Stimulated activated CD4-positive, alpha-beta T cell treated with anti-CD3 and anti-CD28 coated beads, Interleukin-15, amount 100 ng/mL, for 1 hour (primary cell): ENCODE results near the gene AIMP2.
"Not testable (repeated sequence)": the region's sequence is repeated elsewhere in the genome, so short reads cannot be mapped to it uniquely, and the experiment has no call there.

ENCODE experiments used
- DNase-seq, 2 donors: peaks; one replicate each; pipeline ENCODE4 v3.0.0-alpha.2; 2020; ENCODE audit warnings: low read depth in 1 of 2, low spot score in 1 of 2

Gene AIMP2

DNA sequence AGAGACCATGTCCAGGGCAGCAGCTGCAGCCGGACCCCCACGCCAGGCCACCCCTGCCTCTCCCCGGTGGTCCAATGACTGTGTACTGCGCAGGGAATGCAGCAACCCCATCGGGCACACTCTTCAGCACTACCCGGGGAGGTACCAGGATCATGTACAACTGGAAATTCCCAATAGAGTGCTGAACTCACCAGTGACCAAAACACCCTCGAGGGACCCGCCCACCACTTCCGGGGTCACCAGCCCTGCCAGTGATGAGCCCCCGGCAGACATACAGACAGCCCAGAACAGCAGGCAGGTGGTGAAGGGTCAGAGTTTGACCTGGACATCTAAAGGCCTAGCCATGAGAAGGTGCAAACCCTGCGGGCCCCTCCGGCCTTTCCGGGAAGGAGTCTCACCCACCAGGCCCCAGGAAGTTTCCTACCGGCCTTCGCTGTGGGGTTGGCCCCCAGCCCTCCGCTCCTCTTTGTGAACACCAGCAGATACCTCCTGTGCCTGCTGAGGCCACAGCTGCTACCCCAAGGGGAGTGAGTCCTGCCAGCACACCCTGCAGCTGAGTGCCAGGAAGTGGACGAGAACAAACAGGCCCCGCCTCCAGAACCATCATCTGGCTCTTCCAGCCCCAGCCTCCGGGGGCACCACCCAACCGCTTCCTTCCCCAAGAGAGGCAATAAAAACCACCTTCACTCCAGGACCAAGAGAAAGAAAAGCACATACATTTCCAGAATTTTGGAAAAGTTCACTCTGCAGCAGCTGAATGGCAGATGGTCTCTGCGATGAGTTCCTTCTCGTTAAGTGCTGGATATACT is 17.1 kb downstream of the AIMP2 start:
- peak; percentile 32 to 33 for DNase-seq

DNA sequence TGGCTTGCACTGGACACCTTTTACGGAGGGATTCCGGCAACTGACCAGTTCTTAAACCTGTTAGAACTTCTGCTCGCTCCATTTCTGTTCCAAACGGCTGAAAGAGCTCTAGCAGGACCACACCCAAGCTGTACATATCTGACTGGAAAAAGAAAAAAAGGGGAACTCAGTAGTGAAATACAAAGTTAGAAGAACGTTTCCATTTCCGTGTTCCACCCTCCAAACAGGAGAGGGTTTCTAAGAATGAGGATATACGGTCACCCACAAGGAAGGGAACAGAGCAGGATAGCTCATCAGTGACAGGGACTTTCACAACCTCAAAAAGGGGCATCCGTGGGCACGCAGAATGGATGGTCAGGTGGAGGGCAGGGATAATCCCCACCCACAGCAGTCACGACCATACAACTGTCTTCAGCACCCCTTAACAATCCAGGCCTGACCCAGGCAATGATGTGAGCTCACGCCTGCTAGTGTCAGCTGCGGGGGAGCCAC is 17.8 kb downstream of the AIMP2 start:
- no peak for DNase-seq

DNA sequence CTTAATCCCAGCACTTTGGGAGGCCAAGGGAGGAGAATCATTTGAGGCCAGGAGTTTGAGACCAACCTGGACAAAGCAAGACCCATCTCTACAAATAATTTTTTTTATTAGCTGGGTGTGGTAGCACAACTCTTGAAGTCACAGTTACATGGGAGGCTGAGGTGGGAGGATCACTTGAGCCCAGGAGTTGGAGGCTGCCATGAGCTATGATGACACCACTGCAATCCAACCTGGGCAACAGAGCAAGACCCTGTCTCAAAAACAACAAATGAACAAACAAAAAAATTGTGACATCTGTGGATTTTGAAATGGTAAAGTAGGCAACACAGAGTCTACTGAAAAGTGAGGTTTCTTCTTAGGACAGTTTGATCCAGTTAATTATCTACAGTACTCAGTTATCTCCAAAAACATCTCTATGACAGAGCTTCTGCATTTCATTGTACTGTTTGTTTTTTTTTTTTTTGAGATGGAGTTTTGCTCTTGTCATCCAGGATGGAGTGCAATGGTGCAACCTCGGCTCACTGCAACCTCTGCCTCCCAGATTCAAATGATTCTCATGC is 18.8 kb downstream of the AIMP2 start:
- DNase-seq = no peak

DNA sequence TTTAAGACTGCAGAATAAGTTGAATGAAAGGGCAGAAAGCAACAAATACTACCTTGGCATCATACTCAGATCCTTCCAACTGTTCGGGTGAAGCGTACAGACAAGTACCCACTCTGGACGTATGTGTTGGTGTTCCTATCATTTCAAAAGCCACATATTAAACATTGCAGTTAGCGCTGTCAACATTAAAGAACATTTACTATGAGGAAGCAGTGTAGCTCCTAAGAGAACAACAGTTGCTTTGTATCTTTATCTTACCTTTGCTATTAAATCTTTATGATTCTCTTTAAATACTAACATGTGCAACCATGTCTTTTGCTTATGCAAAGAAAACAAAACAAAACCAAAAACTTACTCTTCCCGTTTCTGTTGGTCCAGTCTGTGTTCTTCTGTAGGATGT is 19.5 kb downstream of the AIMP2 start:
- DNase-seq = no peak

DNA sequence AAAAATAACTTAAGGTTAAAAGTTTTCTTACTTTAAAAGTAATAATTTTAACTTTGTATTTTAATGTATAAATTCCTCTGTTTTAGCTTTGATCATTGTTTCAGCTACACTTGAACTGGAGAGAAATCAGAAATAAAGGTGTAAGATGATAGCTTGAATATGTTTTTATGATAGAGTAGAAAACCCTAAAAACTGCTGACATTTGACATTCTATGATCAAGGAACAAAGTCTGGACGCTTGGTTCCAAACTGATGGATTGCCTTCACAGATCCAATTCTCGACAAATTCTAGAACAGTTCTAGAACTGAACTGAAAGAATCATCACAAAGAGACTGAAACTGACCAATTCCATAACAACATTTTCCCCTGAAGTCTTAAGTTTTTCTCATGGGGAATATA is 21.9 kb downstream of the AIMP2 start, which contains the start of gene ANKRD61:
TSS of gene ANKRD61 (plus strand) at position 389 of the 400 bp plus-strand sequence. CDS start at position 389, 0 bp downstream.
- no peak for DNase-seq

DNA sequence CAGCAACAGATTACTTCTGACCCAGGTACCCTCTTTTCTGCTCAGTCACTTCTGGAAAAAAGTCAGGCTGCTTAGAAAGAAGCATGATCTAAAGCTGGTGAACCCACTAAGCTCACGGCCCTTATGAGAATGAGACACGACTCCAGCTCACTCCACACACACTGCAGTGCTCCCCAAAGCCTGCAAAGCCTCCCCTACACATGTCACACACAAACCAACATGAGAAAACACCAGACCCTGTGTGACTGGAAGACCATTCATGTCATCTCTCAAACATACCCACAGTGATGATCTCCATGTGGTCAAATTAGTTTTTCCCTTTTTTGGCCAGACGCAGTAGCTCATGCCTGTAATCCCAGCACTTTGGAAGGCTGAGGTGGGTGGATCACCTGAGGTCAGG is 22.5 kb downstream of the AIMP2 start:
- no peak for DNase-seq

DNA sequence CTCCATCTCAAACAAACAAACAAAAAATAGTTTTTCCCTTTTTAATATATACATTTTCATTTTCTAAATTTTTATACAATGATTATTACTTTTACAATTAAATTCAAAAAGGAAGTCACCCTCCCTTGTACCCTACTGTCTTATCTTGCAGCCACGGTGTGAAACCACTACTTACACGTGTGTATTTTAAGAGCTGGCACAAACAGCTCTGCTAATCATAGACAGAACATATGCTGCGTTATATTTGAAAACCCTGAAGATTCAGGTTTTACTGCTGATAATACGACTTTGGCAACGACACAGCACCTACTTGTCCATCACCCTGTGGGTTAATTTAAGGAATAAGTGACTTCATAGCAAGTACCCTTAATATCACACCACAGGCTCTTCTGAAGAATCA is 23.1 kb downstream of the AIMP2 start:
- no peak for DNase-seq

DNA sequence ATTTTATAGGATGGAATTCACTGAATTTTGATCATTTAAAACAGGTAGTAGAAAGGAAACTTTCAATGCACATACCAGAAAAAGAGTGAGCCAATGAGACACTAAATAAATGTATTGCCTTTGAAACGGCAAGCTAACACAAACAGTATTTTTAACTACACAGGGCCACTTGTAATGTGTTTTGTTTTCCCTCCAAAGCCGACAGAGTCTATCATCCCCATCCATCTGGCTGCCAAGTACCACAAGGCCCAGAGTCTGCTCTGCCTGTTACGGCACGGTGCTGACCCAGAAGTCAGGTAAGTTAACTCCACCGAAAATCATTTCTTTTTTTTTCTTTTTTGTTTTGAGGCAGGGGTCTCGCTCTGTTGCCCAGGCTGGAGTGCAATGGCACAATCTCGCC is 23.6 kb downstream of the AIMP2 start:
- DNase-seq = no peak

DNA sequence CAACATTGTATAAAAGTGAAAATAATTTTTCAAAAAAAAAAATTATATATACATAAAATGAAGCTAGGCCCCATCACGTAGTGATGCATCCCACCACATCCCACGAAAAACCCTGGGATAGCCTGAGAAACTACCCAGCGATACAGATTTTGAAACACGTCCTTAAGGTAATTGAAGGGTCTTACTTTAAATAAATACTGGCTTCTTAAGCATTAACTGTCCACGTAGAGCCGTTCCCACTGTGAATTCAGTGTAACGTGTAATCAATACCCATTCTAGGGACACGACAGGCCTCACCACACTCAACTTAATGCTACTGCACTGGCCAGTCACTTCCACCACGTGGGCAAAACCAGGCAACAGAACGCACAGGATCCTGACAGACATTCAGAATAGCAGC is 26.1 kb downstream of the AIMP2 start:
- no peak for DNase-seq

DNA sequence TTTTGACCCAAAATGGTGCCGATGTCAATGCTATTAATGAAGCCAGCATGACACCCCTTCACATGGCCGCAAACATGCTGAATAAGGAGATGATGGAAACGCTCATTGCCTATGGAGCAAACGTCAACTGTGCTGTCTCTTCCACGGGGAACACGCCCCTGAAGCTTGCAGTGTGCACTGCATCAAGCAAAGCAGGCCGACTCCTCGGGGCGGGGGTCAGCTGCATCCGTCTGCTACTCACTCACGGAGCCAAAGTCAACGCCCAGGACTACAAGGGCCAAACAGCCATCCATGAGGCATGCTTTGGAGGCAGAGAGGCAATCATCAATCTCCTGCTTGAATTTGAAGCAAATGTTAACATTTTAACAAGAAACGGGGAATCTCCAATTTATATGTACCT is 26.6 kb downstream of the AIMP2 start:
- DNase-seq = no peak

DNA sequence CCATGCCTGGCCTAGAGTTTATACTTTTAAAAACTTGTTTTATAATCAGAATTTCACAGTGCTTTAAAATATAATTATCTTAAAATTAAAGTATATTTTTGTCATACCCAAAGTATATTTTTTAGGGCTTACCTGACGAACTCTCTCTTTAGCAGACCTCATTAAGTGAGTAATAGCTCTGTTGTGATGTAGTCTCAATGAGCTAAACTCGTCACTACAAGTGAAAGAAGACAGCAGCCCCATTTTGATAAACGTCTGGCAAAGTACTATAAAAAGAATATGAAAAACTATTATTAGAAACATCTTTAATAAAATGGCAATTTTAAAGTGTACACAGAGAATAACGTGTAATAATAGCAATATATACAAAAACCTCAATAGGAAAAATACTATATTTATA is 40.7 kb downstream of the AIMP2 start:
- no peak for DNase-seq

DNA sequence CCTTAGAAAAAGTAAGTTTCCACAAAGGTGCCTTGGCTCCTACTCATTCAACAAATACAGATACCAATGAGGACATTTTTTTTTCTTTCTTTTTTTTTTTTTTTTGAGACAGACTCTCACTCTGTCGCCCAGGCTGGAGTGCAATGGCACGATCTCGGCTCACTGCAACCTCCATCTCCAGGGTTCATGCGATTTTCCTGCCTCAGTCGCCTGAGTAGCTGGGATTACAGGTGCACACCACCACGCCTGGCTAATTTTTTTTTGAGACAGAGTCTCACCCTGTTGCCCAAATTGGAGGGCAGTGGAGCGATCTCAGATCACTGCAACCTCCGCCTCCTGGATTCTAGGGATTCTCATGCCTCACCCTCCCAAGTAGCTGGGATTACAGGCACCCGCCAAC is 42.1 kb downstream of the AIMP2 start:
- DNase-seq = not testable (repeated sequence)

DNA sequence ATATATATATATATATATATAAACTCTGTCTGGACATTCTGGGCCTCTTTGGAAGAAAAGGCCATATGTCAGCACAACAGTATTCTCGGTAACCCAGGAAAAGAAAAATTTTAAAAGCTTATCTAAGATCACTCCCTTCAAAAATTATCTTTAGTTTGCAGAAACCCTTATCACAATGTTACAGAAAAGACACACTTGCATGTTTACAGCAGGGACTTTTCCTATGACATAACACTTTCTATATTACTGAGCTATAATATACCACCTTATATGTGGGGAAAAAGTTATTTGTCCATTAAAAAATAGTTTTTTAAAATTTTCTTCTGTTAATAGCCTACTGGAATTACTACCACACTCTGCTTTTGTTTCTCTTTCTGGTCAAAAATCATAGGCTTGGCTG is 47.5 kb downstream of the AIMP2 start:
- DNase-seq = no peak

DNA sequence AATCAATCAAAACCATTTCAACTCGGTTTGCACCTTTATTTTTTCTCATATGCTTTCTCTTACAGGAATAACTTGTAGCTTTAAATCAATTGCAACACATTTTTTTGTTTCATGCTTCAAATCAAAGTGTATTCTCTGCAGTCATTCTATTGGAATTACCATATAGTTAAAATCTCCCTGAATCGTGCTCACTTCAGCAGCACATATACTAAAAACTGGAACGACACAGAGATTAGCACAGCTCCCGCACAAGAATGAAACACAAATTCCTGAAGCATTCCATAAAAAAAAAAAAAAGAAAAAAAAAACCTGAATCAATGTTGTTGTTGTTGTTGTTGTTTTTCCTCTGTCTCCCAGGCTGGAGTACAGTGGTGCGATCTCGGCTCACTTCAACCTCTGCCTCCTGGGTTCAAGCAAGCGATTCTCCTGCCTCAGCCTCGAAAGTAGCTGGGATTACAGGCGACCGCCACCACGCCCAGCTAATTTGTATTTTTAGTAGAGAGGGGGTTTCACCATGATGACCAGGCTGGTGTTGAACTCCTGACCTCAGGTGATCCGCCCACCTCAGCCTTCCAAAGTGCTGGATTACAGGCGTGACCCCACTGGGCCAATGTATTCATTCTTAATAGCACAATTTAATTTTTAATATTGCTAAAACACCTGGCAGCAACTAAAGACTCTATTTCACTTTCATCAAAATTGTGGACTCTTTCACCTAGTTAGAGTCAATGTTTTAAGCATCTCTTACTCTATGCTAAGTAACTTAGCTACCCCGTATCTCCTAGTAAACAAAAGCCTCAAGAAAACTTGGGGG is 48.5 kb downstream of the AIMP2 start:
- DNase-seq = no peak

DNA sequence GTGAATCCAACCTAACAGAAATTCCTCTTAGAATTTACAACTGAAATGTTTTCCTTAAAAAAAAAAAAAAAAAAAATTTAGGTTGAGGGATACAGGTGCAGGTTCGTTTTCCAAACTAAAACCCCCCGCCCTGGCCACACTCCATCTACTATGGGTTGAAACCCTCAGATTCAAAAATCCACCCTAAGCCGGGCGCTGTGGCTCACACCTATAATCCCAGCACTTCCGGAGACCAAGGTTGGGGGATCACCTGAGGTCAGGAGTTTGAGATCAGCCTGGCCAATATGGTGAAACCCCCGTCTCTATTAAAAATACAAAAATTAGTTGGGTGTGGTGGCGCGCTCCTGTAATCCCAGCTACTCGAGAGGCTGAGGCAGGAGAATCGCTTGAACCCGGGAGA is 50.9 kb downstream of the AIMP2 start:
- not testable (repeated sequence) for DNase-seq

DNA sequence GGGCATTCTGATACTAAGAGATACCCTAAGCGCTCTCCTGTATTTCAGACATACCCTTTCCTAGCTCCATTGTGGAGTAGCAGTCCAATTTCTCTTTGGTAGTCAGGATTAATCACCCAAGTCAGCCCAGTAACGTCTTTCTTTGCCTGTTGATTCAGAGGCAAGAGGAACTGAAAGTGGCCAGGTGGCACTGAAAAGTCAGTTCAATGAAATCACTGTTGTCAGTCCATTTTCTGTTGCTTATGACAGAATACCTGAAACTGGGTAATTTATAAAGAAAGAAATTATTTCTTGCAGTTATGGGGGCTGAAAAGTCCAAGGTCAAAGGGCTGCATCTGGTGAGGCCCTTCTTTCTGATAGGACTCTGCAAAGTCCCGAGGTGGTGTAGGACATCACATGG is 62.3 kb downstream of the AIMP2 start:
- DNase-seq = no peak
